Measurements from ENCODE around the gene EML1.

EML1 gene

GRCh38 chr14:99807413-99808153 lies 14.4 kb downstream of the EML1 start:
- no peak for DNase-seq

- DNase-seq: no peak
These were observed 14.9 kb downstream of the EML1 start for GRCh38 chr14:99808154-99808505.

GRCh38 chr14:99808515-99808914 lies 15.3 kb downstream of the EML1 start:
- no peak for DNase-seq

- DNase-seq: no peak
These were observed 16.1 kb downstream of the EML1 start for GRCh38 chr14:99809360-99809759.

GRCh38 chr14:99809859-99810558 lies 16.8 kb downstream of the EML1 start:
- DNase-seq: no peak

GRCh38 chr14:99810559-99810874 lies 17.3 kb downstream of the EML1 start:
- DNase-seq: no peak

GRCh38 chr14:99812096-99812750 lies 19.0 kb downstream of the EML1 start:
- no peak for DNase-seq

- no peak for DNase-seq
These were observed 19.7 kb downstream of the EML1 start for GRCh38 chr14:99812892-99813291.

- DNase-seq: no peak
These were observed 22.5 kb downstream of the EML1 start for GRCh38 chr14:99815696-99816095.

GRCh38 chr14:99816217-99816616 lies 23.0 kb downstream of the EML1 start:
- no peak for DNase-seq

GRCh38 chr14:99816642-99817041 lies 23.4 kb downstream of the EML1 start:
- DNase-seq: no peak

GRCh38 chr14:99817331-99817730 lies 24.1 kb downstream of the EML1 start:
- no peak for DNase-seq

GRCh38 chr14:99818503-99819036 lies 25.4 kb downstream of the EML1 start:
- DNase-seq: no peak

GRCh38 chr14:99819514-99819913 lies 26.3 kb downstream of the EML1 start:
- no peak for DNase-seq

- DNase-seq: no peak
These were observed 27.6 kb downstream of the EML1 start for GRCh38 chr14:99820702-99821331.

GRCh38 chr14:99821519-99822508 lies 28.6 kb downstream of the EML1 start:
- DNase-seq: no peak

GRCh38 chr14:99822800-99823455 lies 29.7 kb downstream of the EML1 start:
- DNase-seq: no peak

- no peak for DNase-seq
These were observed 31.6 kb downstream of the EML1 start for GRCh38 chr14:99824776-99825175.

GRCh38 chr14:99829450-99829849 lies 36.2 kb downstream of the EML1 start:
- DNase-seq: no peak

GRCh38 chr14:99831303-99831702 lies 38.1 kb downstream of the EML1 start:
- no peak for DNase-seq

- DNase-seq: no peak
These were observed 38.9 kb downstream of the EML1 start for GRCh38 chr14:99831903-99832685.
